CD4-positive, alpha-beta T cell (primary cell): ENCODE results near the gene ZNF142. TPM values are rescaled to one million over a fixed set of nuclear protein-coding genes. Genes with fewer than 3 reads are reported as not detected.

ENCODE experiments used
- ATAC-seq: fragments of 200-7000 bp; cut with Tn5 transposase; one replicate; pipeline ENCODE4 v1.10.0; 2022; ENCODE audit warnings: mild to moderate bottlenecking; ENCODE audit not compliant: poor library complexity
- CTCF ChIA-PET: fragments of 350-600 bp; sonication (Branson Sonifier 250); formaldehyde crosslinking; loops from one replicate; lab custom pipeline; 2021; ENCODE audit warnings: antibody characterized with exemption, inconsistent platforms; lab: Charles Lee
- POLR2A ChIA-PET: fragments of 350-600 bp; sonication (Branson Sonifier 250); formaldehyde crosslinking; loops from one replicate; lab custom pipeline; 2021; ENCODE audit warnings: antibody characterized with exemption, inconsistent platforms; lab: Charles Lee
- DNase-seq, 14 experiments: peaks; one replicate each; pipeline ENCODE4 v3.0.0-alpha.2; 2013 to 2020; ENCODE audit warnings: mixed read lengths in 2 of 14
- H3K27ac ChIP-seq, 2 donors: one replicate each; pipeline versions ENCODE4 v1.5.1 to v1.7.0; 2013; ENCODE audit warnings: low read length in 2 of 2, low read depth in 1 of 2, mild to moderate bottlenecking in 1 of 2
- H3K27me3 ChIP-seq, 2 experiments: 1 replicate in 1 of 2; 2 replicates in 1 of 2; pipeline versions ENCODE4 v1.6.1 to v1.7.0; 2013; ENCODE audit warnings: low read length in 2 of 2, control low read depth in 1 of 2, mild to moderate bottlenecking in 1 of 2, moderate library complexity in 1 of 2; ENCODE audit not compliant: insufficient read depth in 2 of 2, control insufficient read depth in 1 of 2
- H3K36me3 ChIP-seq: one replicate; pipeline ENCODE4 v1.6.1; 2013; ENCODE audit warnings: low read length, control low read depth; ENCODE audit not compliant: insufficient read depth
- H3K4me1 ChIP-seq: one replicate; pipeline ENCODE4 v1.6.1; 2013; ENCODE audit warnings: low read length, control low read depth; ENCODE audit not compliant: insufficient read depth
- H3K4me3 ChIP-seq: one replicate; pipeline ENCODE4 v1.5.1; 2013; ENCODE audit warnings: mild to moderate bottlenecking, low read length, moderate library complexity
- H3K9me3 ChIP-seq, 2 experiments: 1 replicate in 1 of 2; 2 replicates in 1 of 2; pipeline versions ENCODE4 v1.6.1 to v1.7.0; 2013; ENCODE audit warnings: low read length in 2 of 2, mild to moderate bottlenecking in 2 of 2, control low read depth in 1 of 2, moderate library complexity in 1 of 2; ENCODE audit not compliant: control insufficient read depth in 1 of 2, insufficient read depth in 1 of 2
- H3K27ac Mint-ChIP-seq: one replicate; pipeline ENCODE4 v1.8.0; 2020; ENCODE audit warnings: mixed read lengths
- H3K27me3 Mint-ChIP-seq: one replicate; pipeline ENCODE4 v1.8.0; 2021; ENCODE audit warnings: mixed read lengths
- H3K36me3 Mint-ChIP-seq: one replicate; pipeline ENCODE4 v1.8.0; 2021; ENCODE audit warnings: low read depth, mixed read lengths
- H3K4me1 Mint-ChIP-seq: one replicate; pipeline ENCODE4 v1.8.0; 2021; ENCODE audit warnings: low read depth, mixed read lengths
- H3K4me3 Mint-ChIP-seq: one replicate; pipeline ENCODE4 v1.8.0; 2020; ENCODE audit warnings: mild to moderate bottlenecking, mixed read lengths
- H3K9me3 Mint-ChIP-seq: one replicate; pipeline ENCODE4 v1.8.0; 2020; ENCODE audit warnings: mixed read lengths
- intact Hi-C, 2 experiments: fragments of 100-400 bp; cut with DNase I in 1 of 2; cut with micrococcal nuclease in 1 of 2; formaldehyde crosslinking; loops; one replicate each; pipeline versions ENCODE4 v1.15.1 to v1.9.0; 2023 to 2025; cut with DNase I, micrococcal nuclease
- total RNA-seq, 174 experiments: library from RNA in 2 of 174; stranded (reverse) in 2 of 174; gene quantifications; one replicate each; pipeline ENCODE4 v1.2.3 and lab custom pipeline; 2021 to 2026
- TF ChIP-seq, protein P1 (sequence below): fragments of 200-600 bp; IDR thresholded peaks from one replicate; pipeline ENCODE4 v1.8.0; 2022; ENCODE audit warnings: antibody characterized with exemption, mild to moderate bottlenecking

Gene ZNF142
- total RNA-seq, 2 experiments from 2014 or later = 40.3 to 44.2 TPM

DNA sequence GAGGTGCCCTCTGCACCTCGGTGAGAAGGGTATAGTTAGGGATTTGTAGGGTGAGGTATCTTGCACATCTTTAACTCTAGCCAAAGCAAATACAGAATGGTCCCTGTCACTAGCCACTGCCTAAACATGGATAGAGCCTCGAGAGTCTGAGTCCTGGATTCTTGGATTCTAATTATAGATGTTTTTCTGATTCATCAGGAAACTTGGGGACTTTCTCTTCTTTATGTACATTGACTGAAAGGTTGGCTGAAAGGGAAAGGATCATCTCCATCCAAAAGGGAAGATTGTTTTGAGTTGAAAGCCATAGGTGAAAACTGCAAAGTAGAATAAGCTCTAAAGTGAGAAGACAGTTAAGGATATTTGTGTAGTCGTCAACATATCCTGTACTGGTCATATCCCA, 20.6 kb upstream of the ZNF142 start:
- no peaks in the 10 kb centered on the region for H3K27me3 Mint-ChIP-seq
- Histone ChIP-seq H3K27me3 (no peaks in the 10 kb centered on the region), H3K9me3 (no peaks in the 10 kb centered on the region), H3K36me3 (peaks cover 4% of the 10 kb centered on the region), H3K4me1 (no peaks in the 10 kb centered on the region), H3K4me3 (no peak overlapping the region), H3K27ac (no peak overlapping the region)
- ChIA-PET POLR2A (no interaction called here), CTCF (no interaction called here)
- H3K4me1 Mint-ChIP-seq = no peaks in the 10 kb centered on the region
- H3K27ac Mint-ChIP-seq = no peak overlapping the region
- H3K9me3 Mint-ChIP-seq = no peaks in the 10 kb centered on the region
- intact Hi-C loops = no loop called here
- ATAC-seq (no peak), DNase-seq (no peak)
- peaks cover 20% of the 10 kb centered on the region for H3K36me3 Mint-ChIP-seq
- TF ChIP-seq, protein P1, sequence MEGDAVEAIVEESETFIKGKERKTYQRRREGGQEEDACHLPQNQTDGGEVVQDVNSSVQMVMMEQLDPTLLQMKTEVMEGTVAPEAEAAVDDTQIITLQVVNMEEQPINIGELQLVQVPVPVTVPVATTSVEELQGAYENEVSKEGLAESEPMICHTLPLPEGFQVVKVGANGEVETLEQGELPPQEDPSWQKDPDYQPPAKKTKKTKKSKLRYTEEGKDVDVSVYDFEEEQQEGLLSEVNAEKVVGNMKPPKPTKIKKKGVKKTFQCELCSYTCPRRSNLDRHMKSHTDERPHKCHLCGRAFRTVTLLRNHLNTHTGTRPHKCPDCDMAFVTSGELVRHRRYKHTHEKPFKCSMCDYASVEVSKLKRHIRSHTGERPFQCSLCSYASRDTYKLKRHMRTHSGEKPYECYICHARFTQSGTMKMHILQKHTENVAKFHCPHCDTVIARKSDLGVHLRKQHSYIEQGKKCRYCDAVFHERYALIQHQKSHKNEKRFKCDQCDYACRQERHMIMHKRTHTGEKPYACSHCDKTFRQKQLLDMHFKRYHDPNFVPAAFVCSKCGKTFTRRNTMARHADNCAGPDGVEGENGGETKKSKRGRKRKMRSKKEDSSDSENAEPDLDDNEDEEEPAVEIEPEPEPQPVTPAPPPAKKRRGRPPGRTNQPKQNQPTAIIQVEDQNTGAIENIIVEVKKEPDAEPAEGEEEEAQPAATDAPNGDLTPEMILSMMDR = no peak
- no peak overlapping the region for H3K4me3 Mint-ChIP-seq

DNA sequence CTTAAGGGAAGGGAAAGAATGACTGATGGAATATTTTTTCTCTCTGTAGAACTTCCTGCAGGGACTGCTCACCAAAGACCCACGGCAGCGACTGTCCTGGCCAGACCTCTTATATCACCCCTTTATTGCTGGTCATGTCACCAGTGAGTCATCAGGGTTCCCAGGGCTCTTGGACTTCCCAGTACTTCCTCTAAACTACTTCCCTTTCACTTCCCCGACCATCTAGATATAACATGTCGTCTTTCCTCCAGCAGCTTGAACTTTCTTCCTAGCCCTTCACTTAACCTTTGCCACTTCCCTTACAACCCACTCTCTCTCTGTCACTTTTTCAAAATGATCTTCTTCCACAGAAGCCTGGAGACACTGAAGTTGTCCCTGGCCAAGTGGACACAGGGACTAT, 19.7 kb upstream of the ZNF142 start:
- no peak overlapping the region for H3K4me3 Mint-ChIP-seq
- peaks cover 4% of the 10 kb centered on the region for H3K36me3 ChIP-seq
- POLR2A ChIA-PET = no interaction called here
- H3K36me3 Mint-ChIP-seq = peaks cover 20% of the 10 kb centered on the region
- no peak overlapping the region for H3K4me3 ChIP-seq
- intact Hi-C loops = no loop called here
- no peaks in the 10 kb centered on the region for H3K9me3 Mint-ChIP-seq
- no peaks in the 10 kb centered on the region for H3K27me3 ChIP-seq
- no peak overlapping the region for H3K27ac ChIP-seq
- TF ChIP-seq, protein P1 = no peak
- CTCF ChIA-PET = no interaction called here
- no peaks in the 10 kb centered on the region for H3K9me3 ChIP-seq
- ATAC-seq (no peak), DNase-seq (peak in 2 of 14 experiments; percentile 58 to 71)
- no peaks in the 10 kb centered on the region for H3K27me3 Mint-ChIP-seq
- no peaks in the 10 kb centered on the region for H3K4me1 Mint-ChIP-seq
- H3K4me1 ChIP-seq = no peaks in the 10 kb centered on the region
- no peak overlapping the region for H3K27ac Mint-ChIP-seq

DNA sequence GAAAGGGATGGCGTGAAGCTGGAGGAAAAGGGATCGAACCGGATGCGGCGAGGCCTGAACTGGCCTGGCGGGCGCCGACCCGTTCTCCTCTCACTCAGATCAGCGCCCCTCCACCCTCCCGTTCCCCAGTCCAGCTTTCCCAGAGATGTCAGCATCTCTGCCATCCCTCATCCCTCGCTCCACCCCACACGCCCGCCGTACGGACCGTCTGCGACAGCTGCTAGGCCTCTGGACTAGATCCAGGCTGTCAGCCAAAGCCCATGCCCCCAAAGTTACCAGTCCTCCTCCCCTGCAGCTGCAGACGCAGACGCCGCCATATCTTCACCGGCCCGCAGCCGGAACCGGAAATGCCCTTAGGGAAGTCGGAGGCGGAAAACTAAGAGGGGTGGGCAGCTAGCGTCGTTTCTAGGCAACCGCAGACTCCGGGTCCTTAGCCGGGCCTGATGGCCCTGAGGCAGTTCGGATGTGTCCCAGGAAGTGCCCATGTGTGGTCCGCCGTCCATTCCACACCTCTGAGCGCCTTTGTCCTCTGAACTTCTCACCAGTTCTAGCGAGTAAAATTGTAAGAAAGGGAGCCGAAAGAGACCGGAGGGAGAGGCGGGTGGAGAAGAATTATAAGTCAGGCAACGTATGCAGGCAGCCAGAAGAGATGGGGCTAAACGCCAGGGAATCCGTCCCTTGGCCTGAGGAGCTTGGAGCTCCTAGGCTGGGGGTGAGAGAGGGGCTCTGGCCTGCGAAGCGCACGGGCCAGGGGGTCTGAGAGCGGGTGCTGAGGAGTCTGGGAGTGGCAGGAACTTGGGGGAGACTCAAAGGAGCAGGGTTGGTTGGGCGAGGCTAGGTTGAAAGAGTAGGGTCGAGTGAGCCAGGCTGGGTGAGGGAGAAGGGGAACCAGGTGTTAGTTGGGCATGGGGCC, 12.5 kb upstream of the ZNF142 start, which contains the start of the genes RNF25 and STK36:
Gene RNF25, minus strand, starts transcription at position 349 of the 913 bp plus-strand sequence. Its CDS starts 32 bp downstream, at position 317.
Gene STK36, plus strand, starts transcription at position 433 of the 913 bp plus-strand sequence. CDS start 744 bp downstream, outside the sequence.
- peak within 1 kb of the TSS; percentile 98 for H3K4me3 Mint-ChIP-seq
- TF ChIP-seq, protein P1 = no peak
- peak within 1 kb of the TSS; percentile 54 to 81 for H3K27ac ChIP-seq
- peaks cover 17% of the 10 kb centered on the region for H3K4me1 ChIP-seq
- DNase-seq (peak; percentile 69 to 92 (median 77)), ATAC-seq (peak; percentile 93)
- no peaks in the 10 kb centered on the region for H3K9me3 ChIP-seq
- H3K36me3 ChIP-seq = peaks cover 22% of the 10 kb centered on the region
- H3K9me3 Mint-ChIP-seq = no peaks in the 10 kb centered on the region
- ChIA-PET CTCF (interaction anchor here (1.5 to 4.2 kb wide), 3 partner anchors 13 to 176 kb away, joined by 8 to 20 read pairs (median 12); partner anchors contain the start of genes BCS1L, TTLL4 and ZNF142), POLR2A (interaction anchor here (0.8 to 4.5 kb wide), 7 partner anchors 12 to 607 kb away, joined by 3 to 84 read pairs (median 6); partner anchors contain the start of genes AAMP, BCS1L, DNAJB2 and PNKD)
- peaks cover 25% of the 10 kb centered on the region for H3K4me1 Mint-ChIP-seq
- H3K4me3 ChIP-seq = peak within 1 kb of the TSS; percentile 81
- H3K36me3 Mint-ChIP-seq = peaks cover 38% of the 10 kb centered on the region
- H3K27me3 ChIP-seq = no peaks in the 10 kb centered on the region
- H3K27ac Mint-ChIP-seq = peak within 1 kb of the TSS; percentile 96
- intact Hi-C loops = loop anchor here (1.0 to 5.0 kb wide), 5 partner anchors 12 to 105 kb away; partner anchors contain the start of genes BCS1L (in 1 of the 2), CNOT9 (in 1 of the 2), TTLL4 (in 1 of the 2) and USP37 (in 1 of the 2)
- no peaks in the 10 kb centered on the region for H3K27me3 Mint-ChIP-seq
